H9 (cell line): Measurements from ENCODE around the gene RACGAP1. TPM values are rescaled to one million over a fixed set of nuclear protein-coding genes. Genes with fewer than 3 reads are reported as not detected.

Source experiments
- DNase-seq: peaks from one replicate; pipeline ENCODE4 v3.0.0-alpha.2; 2017
- H2AFZ ChIP-seq: one replicate; pipeline ENCODE4 v1.6.1; 2013; ENCODE audit warnings: mild to moderate bottlenecking, low read length, control low read depth, moderate library complexity
- H2AK5ac ChIP-seq: 2 replicates; pipeline ENCODE4 v1.6.1; 2013; ENCODE audit warnings: low read length, control low read depth, mixed read lengths; ENCODE audit not compliant: insufficient read length
- H2BK120ac ChIP-seq: one replicate; pipeline ENCODE4 v1.6.1; 2013; ENCODE audit warnings: low read depth, mild to moderate bottlenecking, low read length, control low read depth, inconsistent platforms; ENCODE audit not compliant: poor library complexity, severe bottlenecking
- H2BK12ac ChIP-seq: 2 replicates; pipeline ENCODE4 v1.6.1; 2013; ENCODE audit warnings: low read length, control low read depth, mixed read lengths, low read depth; ENCODE audit not compliant: insufficient read length
- H2BK15ac ChIP-seq: 2 replicates; pipeline ENCODE4 v1.6.1; 2013; ENCODE audit warnings: low read depth, low read length, control low read depth
- H2BK20ac ChIP-seq: one replicate; pipeline ENCODE4 v1.6.1; 2013; ENCODE audit warnings: low read depth, mild to moderate bottlenecking, low read length, control low read depth, inconsistent platforms; ENCODE audit not compliant: poor library complexity, severe bottlenecking
- H2BK5ac ChIP-seq: 2 replicates; pipeline ENCODE4 v1.6.1; 2013; ENCODE audit warnings: low read length, control low read depth, mixed read lengths; ENCODE audit not compliant: insufficient read length
- H3K14ac ChIP-seq: 2 replicates; pipeline ENCODE4 v1.6.1; 2013; ENCODE audit warnings: low read length, control low read depth; ENCODE audit not compliant: insufficient read depth
- H3K18ac ChIP-seq: 2 replicates; pipeline ENCODE4 v1.6.1; 2013; ENCODE audit warnings: low read depth, mild to moderate bottlenecking, mixed read lengths, low read length, control low read depth; ENCODE audit not compliant: insufficient read length
- H3K23ac ChIP-seq: 2 replicates; pipeline ENCODE4 v1.6.1; 2013; ENCODE audit warnings: low read length, control low read depth, mixed read lengths, low read depth; ENCODE audit not compliant: insufficient read length
- H3K23me2 ChIP-seq: 2 replicates; pipeline ENCODE4 v1.6.1; 2013; ENCODE audit warnings: low read depth, mild to moderate bottlenecking, mixed read lengths, low read length, control low read depth; ENCODE audit not compliant: insufficient read length, poor library complexity, severe bottlenecking
- H3K27ac ChIP-seq: 2 replicates; pipeline ENCODE4 v1.5.1; 2013; ENCODE audit warnings: low read length, control low read depth, mixed read lengths, low read depth; ENCODE audit not compliant: insufficient read length
- H3K27me3 ChIP-seq: 2 replicates; pipeline ENCODE4 v1.6.1; 2013; ENCODE audit warnings: low read length, control low read depth, inconsistent platforms; ENCODE audit not compliant: insufficient read depth
- H3K4ac ChIP-seq: 2 replicates; pipeline ENCODE4 v1.6.1; 2013; ENCODE audit warnings: low read depth, mild to moderate bottlenecking, control low read depth, inconsistent platforms, low read length, moderate library complexity
- H3K4me1 ChIP-seq: 2 replicates; pipeline ENCODE4 v1.6.1; 2013; ENCODE audit warnings: low read length, control low read depth, inconsistent platforms; ENCODE audit not compliant: insufficient read depth
- H3K4me2 ChIP-seq: 2 replicates; pipeline ENCODE4 v1.6.1; 2013; ENCODE audit warnings: low read length, control low read depth, mixed read lengths; ENCODE audit not compliant: insufficient read length, insufficient read depth
- H3K56ac ChIP-seq: 2 replicates; pipeline ENCODE4 v1.6.1; 2013; ENCODE audit warnings: low read depth, mild to moderate bottlenecking, mixed read lengths, low read length, control low read depth; ENCODE audit not compliant: insufficient read length
- H3K79me1 ChIP-seq: 2 replicates; pipeline ENCODE4 v1.6.1; 2013; ENCODE audit warnings: low read depth, mild to moderate bottlenecking, moderate library complexity, low read length, control low read depth, inconsistent platforms; ENCODE audit not compliant: insufficient read depth, poor library complexity, severe bottlenecking
- H3K79me2 ChIP-seq: 2 replicates; pipeline ENCODE4 v1.6.1; 2013; ENCODE audit warnings: low read length, control low read depth, inconsistent platforms; ENCODE audit not compliant: insufficient read depth
- H3K9ac ChIP-seq: 2 replicates; pipeline ENCODE4 v1.6.1; 2013; ENCODE audit warnings: low read length, control low read depth, mixed read lengths; ENCODE audit not compliant: insufficient read length; ENCODE audit errors: extremely low read depth
- H3K9me3 ChIP-seq: one replicate; pipeline ENCODE4 v1.6.1; 2013; ENCODE audit warnings: low read depth, low read length, inconsistent platforms; ENCODE audit not compliant: control insufficient read depth
- H3T11ph ChIP-seq: one replicate; pipeline ENCODE4 v1.6.1; 2013; ENCODE audit warnings: mild to moderate bottlenecking, low read length, control low read depth, inconsistent platforms
- H4K20me1 ChIP-seq: one replicate; pipeline ENCODE4 v1.6.1; 2013; ENCODE audit not compliant: control insufficient read depth, insufficient read length, insufficient read depth
- H4K5ac ChIP-seq: 2 replicates; pipeline ENCODE4 v1.6.1; 2013; ENCODE audit warnings: low read depth, mild to moderate bottlenecking, mixed read lengths, low read length, control low read depth; ENCODE audit not compliant: insufficient read length
- H4K8ac ChIP-seq: replicated peaks from 2 replicates; pipeline ENCODE4 v1.6.1; 2013; ENCODE audit warnings: low read length, control low read depth, mixed read lengths, low read depth; ENCODE audit not compliant: insufficient read length
- H4K91ac ChIP-seq: 2 replicates; pipeline ENCODE4 v1.6.1; 2013; ENCODE audit warnings: low read depth, mild to moderate bottlenecking, moderate library complexity, mixed read lengths, low read length, control low read depth; ENCODE audit not compliant: insufficient read length
- H3K27ac Mint-ChIP-seq, 3 experiments: 2 replicates in 2 of 3; 3 replicates in 1 of 3; pipeline ENCODE4 v1.8.0; 2020 to 2021; ENCODE audit warnings: mixed read lengths in 3 of 3, mild to moderate bottlenecking in 1 of 3, moderate library complexity in 1 of 3
- H3K27me3 Mint-ChIP-seq: 2 replicates; pipeline ENCODE4 v1.8.0; 2021; ENCODE audit warnings: low read depth, mild to moderate bottlenecking, moderate library complexity, mixed read lengths
- H3K36me3 Mint-ChIP-seq, 3 experiments: 2 replicates in 2 of 3; 3 replicates in 1 of 3; pipeline ENCODE4 v1.8.0; 2020 to 2021; ENCODE audit warnings: low read depth in 3 of 3, mixed read lengths in 3 of 3; ENCODE audit not compliant: insufficient read depth in 1 of 3
- H3K4me1 Mint-ChIP-seq, 2 experiments: 2 replicates each; pipeline ENCODE4 v1.8.0; 2020; ENCODE audit warnings: mixed read lengths in 2 of 2
- H3K4me3 Mint-ChIP-seq, 2 experiments: 2 replicates in 1 of 2; 3 replicates in 1 of 2; pipeline ENCODE4 v1.8.0; 2020 to 2021; ENCODE audit warnings: mild to moderate bottlenecking in 2 of 2, mixed read lengths in 2 of 2, moderate library complexity in 1 of 2
- H3K9me3 Mint-ChIP-seq, 2 experiments: 2 replicates in 1 of 2; 3 replicates in 1 of 2; pipeline ENCODE4 v1.8.0; 2020; ENCODE audit warnings: mild to moderate bottlenecking in 2 of 2, mixed read lengths in 2 of 2, moderate library complexity in 1 of 2
- WGBS: extraction: QIAGEN DNeasy Blood & Tissue Kit; methylation state at CpG from one replicate; pipeline ENCODE4 v1.1.7; 2013; ENCODE audit warnings: missing lambda C conversion rate, low lambda C conversion rate, mixed read lengths; ENCODE audit not compliant: insufficient read length; ENCODE audit errors: extremely low coverage; 5-methylcytosine and 5-hydroxymethylcytosine counted together
- total RNA-seq: library from RNA; stranded (reverse); gene quantifications from 2 replicates; pipeline ENCODE4 v1.2.1, GENCODE V29; 2021
- TF ChIP-seq, protein P1 (sequence below): fragments of 200-600 bp; sonication (generic); conservative IDR thresholded peaks from 3 replicates; pipeline ENCODE4 v1.8.0; 2021; ENCODE audit warnings: antibody characterized with exemption, mild to moderate bottlenecking

The RACGAP1 gene
- total RNA-seq, 1 experiment from 2014 or later = 64.8 TPM

DNA sequence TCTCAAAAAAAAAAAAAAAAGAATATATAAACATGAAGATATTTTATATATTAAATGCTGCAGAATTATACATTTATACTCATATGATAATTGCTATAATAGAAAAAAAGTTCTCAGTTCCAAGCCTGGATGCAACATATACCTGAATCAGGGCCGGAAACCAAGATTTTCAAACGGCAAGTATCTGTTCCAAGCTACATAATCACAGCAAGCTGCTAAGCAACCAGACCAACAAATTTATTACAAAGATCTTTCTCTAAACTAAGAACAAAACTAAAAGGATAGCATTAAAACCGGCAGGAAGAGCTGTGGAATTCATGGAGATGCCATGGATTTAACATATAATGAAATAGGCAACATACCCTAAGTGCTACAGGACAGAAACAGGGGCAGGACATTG lies 7.1 kb downstream of the RACGAP1 start:
- Histone ChIP-seq H4K5ac (no peak overlapping the region), H2BK15ac (no peak overlapping the region), H3K9me3 (no peaks in the 10 kb centered on the region), H3K14ac (no peak overlapping the region), H2AFZ (no peak overlapping the region), H3K27me3 (no peaks in the 10 kb centered on the region), H3K79me1 (peaks cover 12% of the 10 kb centered on the region), H2BK20ac (no peak overlapping the region), H2BK120ac (no peak overlapping the region), H3K79me2 (peaks cover 12% of the 10 kb centered on the region; the same call in 1 of the 2 replicates), H3K4me2 (no peak overlapping the region), H3K4me1 (no peaks in the 10 kb centered on the region; the same call in 1 of the 2 replicates), H3K23me2 (no peaks in the 10 kb centered on the region), H3K23ac (no peak overlapping the region), H2BK5ac (no peak overlapping the region), H3K27ac (no peak overlapping the region), H2AK5ac (no peak overlapping the region), H4K20me1 (no peaks in the 10 kb centered on the region), H3T11ph (no peak overlapping the region), H2BK12ac (no peak overlapping the region), H3K56ac (no peak overlapping the region), H3K4ac (no peak overlapping the region), H3K9ac (no peak overlapping the region), H4K91ac (no peak overlapping the region), H3K18ac (no peak overlapping the region), H4K8ac (no peak overlapping the region)
- peak overlapping the region in 1 of 3 experiments; percentile 40; a peak in 3 of 7 replicates for H3K27ac Mint-ChIP-seq
- H3K4me1 Mint-ChIP-seq = peaks cover 13 to 18% of the 10 kb centered on the region in 2 experiments
- TF ChIP-seq, protein P1, sequence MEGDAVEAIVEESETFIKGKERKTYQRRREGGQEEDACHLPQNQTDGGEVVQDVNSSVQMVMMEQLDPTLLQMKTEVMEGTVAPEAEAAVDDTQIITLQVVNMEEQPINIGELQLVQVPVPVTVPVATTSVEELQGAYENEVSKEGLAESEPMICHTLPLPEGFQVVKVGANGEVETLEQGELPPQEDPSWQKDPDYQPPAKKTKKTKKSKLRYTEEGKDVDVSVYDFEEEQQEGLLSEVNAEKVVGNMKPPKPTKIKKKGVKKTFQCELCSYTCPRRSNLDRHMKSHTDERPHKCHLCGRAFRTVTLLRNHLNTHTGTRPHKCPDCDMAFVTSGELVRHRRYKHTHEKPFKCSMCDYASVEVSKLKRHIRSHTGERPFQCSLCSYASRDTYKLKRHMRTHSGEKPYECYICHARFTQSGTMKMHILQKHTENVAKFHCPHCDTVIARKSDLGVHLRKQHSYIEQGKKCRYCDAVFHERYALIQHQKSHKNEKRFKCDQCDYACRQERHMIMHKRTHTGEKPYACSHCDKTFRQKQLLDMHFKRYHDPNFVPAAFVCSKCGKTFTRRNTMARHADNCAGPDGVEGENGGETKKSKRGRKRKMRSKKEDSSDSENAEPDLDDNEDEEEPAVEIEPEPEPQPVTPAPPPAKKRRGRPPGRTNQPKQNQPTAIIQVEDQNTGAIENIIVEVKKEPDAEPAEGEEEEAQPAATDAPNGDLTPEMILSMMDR = no peak
- H3K9me3 Mint-ChIP-seq = no peaks in the 10 kb centered on the region
- H3K36me3 Mint-ChIP-seq = peaks cover 13 to 27% (median 20%) of the 10 kb centered on the region in 3 experiments; a peak in 6 of 7 replicates
- no CpG with 5 or more reads among the region's 3 CpGs for WGBS
- no peak for DNase-seq
- H3K27me3 Mint-ChIP-seq = no peaks in the 10 kb centered on the region
- H3K4me3 Mint-ChIP-seq = no peak overlapping the region
